Measurements from ENCODE around the gene MYO15A. TPM values are rescaled to one million over a fixed set of nuclear protein-coding genes. Genes with fewer than 3 reads are reported as not detected.

MYO15A gene
- total and polyA plus RNA-seq, 2 experiments from 2014 or later, result 1.0 to 2.2 TPM

- no peak for TF ChIP-seq POLR2AphosphoS5 (IDR thresholded peaks at IDR 0.05; ENCODE audit: low read depth)
- no peak for TF ChIP-seq ZNF331 (CRISPR knock-in tag; IDR thresholded peaks at IDR 0.05; ENCODE audit: low read depth)
- no peak for TF ChIP-seq CREB1 (CRISPR knock-in tag; IDR thresholded peaks at IDR 0.05; ENCODE audit: low read depth)
- TF ChIP-seq CTCF (conservative IDR thresholded peaks at IDR 0.05; ENCODE audit: low read depth in 2 of 2), result no peak
- TF ChIP-seq EZH2 (IDR thresholded peaks at IDR 0.05; ENCODE audit: low read depth, unreplicated experiment), result no peak
- TF ChIP-seq EZH2phosphoT487 (IDR thresholded peaks at IDR 0.05; ENCODE audit: unreplicated experiment), result no peak
Measured at GRCh38 chr17:18161207-18162145, 52.9 kb downstream of the MYO15A start (continued).

DNA sequence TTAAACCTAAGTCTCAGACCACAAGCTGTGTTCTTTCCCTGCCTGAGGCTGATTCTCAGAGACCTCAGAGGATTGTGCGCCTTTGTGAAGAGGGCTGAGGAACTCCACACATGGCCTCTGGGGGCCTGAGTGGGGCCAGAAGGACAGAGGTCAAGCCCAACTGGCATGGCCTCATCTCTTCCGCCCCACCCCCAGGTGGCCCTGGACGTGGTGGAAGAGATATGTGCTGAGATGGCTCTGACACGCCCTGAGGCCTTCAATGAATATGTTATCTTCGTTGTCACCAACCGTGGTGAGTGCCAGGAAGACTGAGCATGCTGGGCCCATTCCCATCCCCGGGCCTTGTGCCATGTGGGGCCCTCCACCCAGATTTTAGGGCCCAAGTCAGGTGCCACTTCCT is 55.0 kb downstream of the MYO15A start:
- H3K4me3 Mint-ChIP-seq, result no peak overlapping the region
- H3K9me3 Mint-ChIP-seq, result no peaks in the 10 kb centered on the region; the same call in 2 of the 3 replicates
- ATAC-seq (no peak), DNase-seq (ENCODE audit: low spot score) (no peak)
- no peaks in the 10 kb centered on the region for H3K4me1 ChIP-seq (ENCODE audit: insufficient read depth)
- no peaks in the 10 kb centered on the region for H4K20me1 ChIP-seq (replicated peaks; ENCODE audit: insufficient read depth)
- no peak overlapping the region for H3K27ac Mint-ChIP-seq
- H3K27me3 Mint-ChIP-seq (ENCODE audit: insufficient read depth, low read depth, poor library complexity), result peaks cover 9% of the 10 kb centered on the region
- no peaks in the 10 kb centered on the region for H3K4me1 Mint-ChIP-seq
- no peak overlapping the region for H2AFZ ChIP-seq
- no peaks in the 10 kb centered on the region; the same call in 2 of the 3 replicates for H3K36me3 Mint-ChIP-seq (ENCODE audit: low read depth)
- no peak overlapping the region for H3K4me2 ChIP-seq
- no peaks in the 10 kb centered on the region for H3K27me3 ChIP-seq (ENCODE audit: insufficient read depth)
- H3K4me3 ChIP-seq, result no peak overlapping the region
- H3F3A ChIP-seq (replicated peaks; ENCODE audit: low read depth), result no peaks in the 10 kb centered on the region
- no peaks in the 10 kb centered on the region for H3K36me3 ChIP-seq (ENCODE audit: insufficient read depth)
- no peak overlapping the region for H3K27ac ChIP-seq (ENCODE audit: low read depth)
- H3K79me2 ChIP-seq (replicated peaks; ENCODE audit: insufficient read depth), result no peaks in the 10 kb centered on the region
- H3K9me2 ChIP-seq (ENCODE audit: insufficient read depth), result no peaks in the 10 kb centered on the region
- no peak for TF ChIP-seq NANOG (IDR thresholded peaks at IDR 0.05; ENCODE audit: borderline replicate concordance)
- TF ChIP-seq CREB1 (CRISPR knock-in tag; IDR thresholded peaks at IDR 0.05; ENCODE audit: low read depth), result no peak
- TF ChIP-seq ZNF114 (CRISPR knock-in tag; IDR thresholded peaks at IDR 0.05), result no peak
- TF ChIP-seq EZH2phosphoT487 (IDR thresholded peaks at IDR 0.05; ENCODE audit: unreplicated experiment), result no peak
- TF ChIP-seq REST (IDR thresholded peaks at IDR 0.05; ENCODE audit: unreplicated experiment), result no peak
- TF ChIP-seq ZNF331 (CRISPR knock-in tag; IDR thresholded peaks at IDR 0.05; ENCODE audit: low read depth), result no peak
- TF ChIP-seq, protein P1, sequence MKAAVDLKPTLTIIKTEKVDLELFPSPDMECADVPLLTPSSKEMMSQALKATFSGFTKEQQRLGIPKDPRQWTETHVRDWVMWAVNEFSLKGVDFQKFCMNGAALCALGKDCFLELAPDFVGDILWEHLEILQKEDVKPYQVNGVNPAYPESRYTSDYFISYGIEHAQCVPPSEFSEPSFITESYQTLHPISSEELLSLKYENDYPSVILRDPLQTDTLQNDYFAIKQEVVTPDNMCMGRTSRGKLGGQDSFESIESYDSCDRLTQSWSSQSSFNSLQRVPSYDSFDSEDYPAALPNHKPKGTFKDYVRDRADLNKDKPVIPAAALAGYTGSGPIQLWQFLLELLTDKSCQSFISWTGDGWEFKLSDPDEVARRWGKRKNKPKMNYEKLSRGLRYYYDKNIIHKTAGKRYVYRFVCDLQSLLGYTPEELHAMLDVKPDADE (IDR thresholded peaks at IDR 0.05), result no peak
- no peak for TF ChIP-seq EZH2 (IDR thresholded peaks at IDR 0.05; ENCODE audit: low read depth, unreplicated experiment)
- no peak for TF ChIP-seq POLR2AphosphoS5 (IDR thresholded peaks at IDR 0.05; ENCODE audit: low read depth)
- TF ChIP-seq CTCF (conservative IDR thresholded peaks at IDR 0.05; ENCODE audit: low read depth in 2 of 2), result no peak
- TF ChIP-seq JUNB (IDR thresholded peaks at IDR 0.05; ENCODE audit: unreplicated experiment), result no peak
- no peak for TF ChIP-seq STAT1 (IDR thresholded peaks at IDR 0.05; ENCODE audit: unreplicated experiment)

Measured in GM23338 (cell line).